ENCODE measurements around the gene MPRIP.

MPRIP gene

GRCh38 chr17:17014748-17015124 lies 27.5 kb upstream of the MPRIP start:
- DNase-seq: peak; percentile 58

GRCh38 chr17:17015230-17015629 lies 27.0 kb upstream of the MPRIP start:
- DNase-seq: peak; percentile 44

- DNase-seq: peak; percentile 65
Measured at GRCh38 chr17:17016199-17017197, 25.8 kb upstream of the MPRIP start.

GRCh38 chr17:17017343-17018014 lies 24.8 kb upstream of the MPRIP start:
- peak; percentile 36 for DNase-seq

GRCh38 chr17:17018021-17018441 lies 24.2 kb upstream of the MPRIP start:
- DNase-seq: peak; percentile 60

- DNase-seq: peak; percentile 34
Measured at GRCh38 chr17:17018612-17019429, 23.4 kb upstream of the MPRIP start.

- DNase-seq: no peak
Measured at GRCh38 chr17:17019430-17019762, 22.9 kb upstream of the MPRIP start.

- no peak for DNase-seq
Measured at GRCh38 chr17:17019891-17020456, 22.3 kb upstream of the MPRIP start.

- no peak for DNase-seq
Measured at GRCh38 chr17:17020821-17021193, 21.4 kb upstream of the MPRIP start.

- no peak for DNase-seq
Measured at GRCh38 chr17:17021194-17021863, 20.9 kb upstream of the MPRIP start.

GRCh38 chr17:17022011-17022410 lies 20.2 kb upstream of the MPRIP start:
- DNase-seq: no peak

- no peak for DNase-seq
Measured at GRCh38 chr17:17022456-17022855, 19.8 kb upstream of the MPRIP start.

- DNase-seq: no peak
Measured at GRCh38 chr17:17024778-17025300, 17.4 kb upstream of the MPRIP start.

GRCh38 chr17:17025621-17026020 lies 16.6 kb upstream of the MPRIP start:
- DNase-seq: no peak

- no peak for DNase-seq
Measured at GRCh38 chr17:17026163-17026562, 16.1 kb upstream of the MPRIP start.

- no peak for DNase-seq
Measured at GRCh38 chr17:17027442-17028058, 14.7 kb upstream of the MPRIP start.

- DNase-seq: no peak
Measured at GRCh38 chr17:17028059-17028877, 14.0 kb upstream of the MPRIP start.

- DNase-seq: no peak
Measured at GRCh38 chr17:17028878-17029535, 13.2 kb upstream of the MPRIP start.

GRCh38 chr17:17029938-17030337 lies 12.3 kb upstream of the MPRIP start:
- DNase-seq: no peak
